Measurements from ENCODE around the gene TBC1D12.
"Not testable (repeated sequence)": the region's sequence is repeated elsewhere in the genome, so short reads cannot be mapped to it uniquely, and the experiment has no call there.

The TBC1D12 gene

DNA sequence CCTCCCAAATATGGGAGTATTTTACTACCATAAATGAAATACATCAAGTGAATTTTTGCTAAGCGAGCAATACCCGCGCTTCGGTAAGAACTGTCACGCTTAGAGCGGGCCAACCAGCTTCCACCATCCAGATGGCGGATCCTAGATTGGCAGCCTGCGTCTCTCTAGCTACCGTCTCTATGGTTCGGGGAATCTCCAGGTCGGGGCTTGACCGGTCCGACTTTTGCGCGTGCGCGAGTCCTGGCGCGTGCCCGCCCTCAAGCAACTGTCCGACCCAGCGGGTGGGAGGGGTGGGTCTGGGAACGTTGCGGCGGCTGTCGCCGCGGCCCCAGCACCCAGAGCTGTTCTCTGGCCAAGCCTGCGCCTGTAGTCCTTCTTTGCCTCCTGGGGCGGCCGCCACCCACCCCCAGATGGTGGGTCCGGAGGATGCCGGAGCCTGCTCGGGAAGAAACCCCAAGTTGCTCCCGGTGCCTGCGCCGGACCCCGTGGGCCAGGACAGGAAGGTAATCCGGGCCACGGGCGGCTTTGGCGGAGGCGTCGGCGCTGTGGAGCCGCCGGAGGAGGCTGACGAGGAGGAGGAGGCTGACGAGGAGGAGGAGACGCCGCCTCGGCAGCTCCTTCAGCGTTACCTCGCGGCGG is at the start of gene TBC1D12:
TSS of gene TBC1D12 (plus strand) at position 338 of the 639 bp plus-strand sequence. CDS start at position 411, 73 bp downstream.
- peak; percentile 58 to 97 (median 94) for DNase-seq

DNA sequence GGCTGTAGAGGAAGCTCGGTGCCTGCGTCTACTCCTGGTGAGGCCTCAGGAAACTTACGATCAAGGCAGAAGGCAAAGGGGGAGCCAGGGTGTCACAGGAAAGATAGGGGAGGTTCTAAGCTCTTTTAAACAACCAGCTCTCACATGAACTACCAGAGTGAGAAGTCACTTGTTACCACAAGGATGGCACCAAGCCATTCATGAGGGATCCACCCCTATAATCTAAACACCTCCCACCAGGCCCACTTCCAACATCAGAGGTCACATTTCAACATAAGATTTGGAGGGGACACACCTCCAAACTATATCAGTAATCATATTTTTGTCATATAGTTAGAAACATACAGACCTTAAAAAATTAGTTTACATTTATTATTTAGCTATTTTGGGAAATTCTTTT is 49.0 kb upstream of the TBC1D12 start:
- no peak for DNase-seq

DNA sequence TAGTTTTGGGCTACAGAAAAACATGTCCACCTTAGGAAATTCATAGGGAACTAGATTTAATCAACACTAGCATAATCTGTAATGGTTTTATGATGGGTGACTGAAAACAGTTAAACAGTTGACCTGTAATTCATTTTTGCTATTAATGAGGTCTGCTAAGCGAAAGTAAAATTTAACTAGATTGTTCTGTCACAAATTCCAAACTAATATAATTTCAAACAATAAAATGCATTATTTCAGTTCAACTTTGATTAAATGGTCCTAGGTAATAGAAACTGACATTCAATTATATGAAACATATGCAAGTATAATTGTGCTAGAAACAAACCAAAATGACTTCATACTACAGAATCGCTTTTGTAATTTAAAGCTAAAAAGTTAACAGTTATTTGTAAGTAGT is 46.5 kb upstream of the TBC1D12 start:
- DNase-seq: no peak

DNA sequence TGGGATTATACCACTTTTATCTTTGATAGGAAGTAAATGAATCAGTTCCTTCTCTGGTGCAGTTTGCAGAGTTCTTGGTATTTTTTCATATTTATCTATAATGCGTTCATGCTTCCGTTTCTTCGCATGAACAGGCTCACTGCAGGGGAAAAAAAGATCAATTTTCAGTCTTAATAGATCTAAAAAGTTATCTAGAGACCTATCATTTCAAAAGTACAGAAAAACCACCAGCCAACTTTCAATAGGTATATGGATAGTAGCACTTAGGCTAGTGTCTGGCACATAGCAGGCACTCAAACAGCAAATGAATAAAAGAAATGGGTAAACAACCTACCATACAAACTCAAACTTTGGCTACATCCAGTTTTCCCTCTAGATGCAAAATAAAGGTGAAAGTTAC is 45.1 kb upstream of the TBC1D12 start:
- no peak for DNase-seq

DNA sequence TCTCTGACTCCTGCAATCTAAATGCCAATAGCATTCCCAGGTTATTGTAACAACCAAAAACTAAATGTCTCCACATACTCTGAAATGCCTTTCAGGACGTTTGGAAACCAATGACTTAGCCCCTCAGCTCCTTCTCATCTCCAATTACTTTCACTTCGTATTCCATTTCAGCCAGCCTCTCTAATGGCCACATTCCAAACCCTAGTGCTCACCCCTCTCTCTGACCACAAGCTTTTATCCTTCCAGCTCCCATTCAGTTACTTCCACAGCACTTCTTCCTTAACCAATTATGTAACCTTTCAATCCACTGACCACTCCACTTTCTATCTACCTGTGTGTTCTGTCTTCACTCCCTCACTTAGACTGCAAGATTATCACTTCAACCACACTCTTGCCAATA is 43.9 kb upstream of the TBC1D12 start:
- no peak for DNase-seq

DNA sequence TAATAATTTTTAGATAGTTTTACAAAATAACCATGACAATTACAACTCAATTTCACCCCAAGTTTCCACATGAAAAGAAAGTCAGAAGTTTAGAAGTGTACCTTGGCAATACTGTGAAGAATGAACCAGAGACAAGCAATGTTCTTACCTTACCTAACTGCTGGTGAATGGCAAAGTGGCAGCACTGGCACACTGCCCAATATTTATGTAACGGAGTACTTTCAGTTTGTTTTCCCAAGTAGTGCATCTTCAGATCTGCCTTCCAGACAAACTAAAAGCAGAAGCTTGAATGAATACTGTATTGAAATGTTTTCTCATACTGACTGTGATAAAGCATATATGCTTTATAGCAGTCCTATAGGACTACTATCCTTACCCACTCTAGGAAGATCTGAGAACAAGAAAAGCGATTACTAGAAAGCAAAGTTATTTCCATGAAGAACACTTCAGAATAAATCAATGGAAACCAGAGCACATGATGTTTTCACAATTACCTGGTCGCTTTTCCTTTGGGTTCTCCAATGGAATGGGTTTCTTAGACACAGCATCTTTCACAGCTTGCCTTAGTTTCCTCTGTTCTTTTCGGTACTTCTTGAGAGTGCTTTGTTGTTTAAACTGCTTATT is 41.1 kb upstream of the TBC1D12 start:
- DNase-seq: no peak

DNA sequence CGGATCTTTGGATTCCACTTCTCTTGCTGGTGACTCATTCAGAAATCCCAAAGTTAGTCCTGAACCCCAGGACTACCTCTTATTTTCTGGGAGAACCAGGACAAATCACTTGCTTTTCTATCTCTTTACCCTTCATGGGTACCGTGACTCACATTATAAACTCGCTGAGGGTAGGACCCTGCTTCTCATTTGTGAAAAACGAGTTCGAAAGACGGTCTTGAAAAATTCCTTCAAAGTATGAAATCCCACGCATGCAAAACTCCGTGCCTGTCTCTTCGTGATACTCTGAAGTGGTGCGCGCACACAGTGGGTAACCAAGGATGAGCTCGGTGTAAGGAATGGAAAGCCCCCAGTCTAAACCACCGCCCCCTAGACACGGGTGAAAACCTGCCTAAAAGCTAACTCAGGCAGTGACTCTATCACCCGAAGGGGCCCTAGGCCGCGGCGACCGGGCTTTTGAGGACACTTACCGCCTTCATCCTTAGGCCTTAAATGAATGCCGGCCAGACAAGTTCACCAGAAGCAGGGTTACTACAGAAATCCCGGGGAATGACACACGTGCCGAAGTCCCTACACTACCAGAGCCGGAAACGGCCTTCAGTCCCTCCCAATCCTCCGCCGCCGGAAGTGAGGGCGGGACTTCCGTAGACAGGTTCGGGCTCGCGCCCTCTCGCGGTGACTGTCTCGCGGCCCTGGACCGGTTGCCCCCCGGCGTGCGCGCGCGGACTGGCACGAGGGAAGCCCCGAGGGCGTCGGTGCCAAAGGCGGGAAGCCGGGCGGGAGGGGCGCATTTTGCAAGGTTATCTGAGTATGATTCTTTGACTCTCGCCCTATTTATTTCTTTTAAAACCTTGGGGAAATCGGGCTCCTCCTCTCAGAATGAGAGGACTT is 39.7 kb upstream of the TBC1D12 start, which contains the start of gene NOC3L:
TSS of gene NOC3L (minus strand) at position 580 of the 891 bp plus-strand sequence. CDS start at position 479, 101 bp downstream.
- peak; percentile 56 to 99 (median 91) for DNase-seq

DNA sequence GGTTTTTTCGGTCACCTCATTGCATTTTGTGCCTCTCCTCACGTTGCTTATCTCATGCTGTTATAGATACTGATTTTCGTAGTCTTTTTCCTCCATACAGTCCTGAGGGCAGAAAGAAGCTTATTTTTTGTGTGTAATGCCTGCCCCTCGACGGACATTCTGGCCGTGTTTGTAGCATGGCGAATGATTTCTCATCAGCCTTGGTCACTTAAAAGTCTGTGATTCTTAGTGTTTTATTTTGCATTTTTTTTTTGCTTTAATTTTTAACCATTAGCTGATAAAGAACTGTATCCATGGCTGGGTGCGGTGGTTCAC is 39.1 kb upstream of the TBC1D12 start:
- DNase-seq: no peak

DNA sequence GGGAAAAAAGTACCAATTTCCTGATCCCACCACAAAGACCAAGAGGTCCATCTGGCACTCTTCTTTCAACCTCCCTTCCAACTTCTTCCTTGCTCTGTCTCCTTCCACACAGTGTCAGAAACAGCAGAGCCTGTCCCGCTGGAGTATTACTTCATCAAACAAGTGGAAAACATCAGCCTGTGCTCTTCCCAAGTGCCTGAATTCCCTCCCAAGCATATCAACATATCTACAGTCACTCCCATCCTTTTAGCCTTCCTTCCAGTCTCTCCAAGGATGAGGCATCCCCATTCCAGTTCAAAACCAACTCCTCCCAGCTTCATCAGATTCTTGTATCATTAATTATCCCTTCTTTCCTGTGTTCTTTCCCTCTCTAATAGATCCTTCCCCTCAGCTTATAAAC is 37.9 kb upstream of the TBC1D12 start:
- no peak for DNase-seq

DNA sequence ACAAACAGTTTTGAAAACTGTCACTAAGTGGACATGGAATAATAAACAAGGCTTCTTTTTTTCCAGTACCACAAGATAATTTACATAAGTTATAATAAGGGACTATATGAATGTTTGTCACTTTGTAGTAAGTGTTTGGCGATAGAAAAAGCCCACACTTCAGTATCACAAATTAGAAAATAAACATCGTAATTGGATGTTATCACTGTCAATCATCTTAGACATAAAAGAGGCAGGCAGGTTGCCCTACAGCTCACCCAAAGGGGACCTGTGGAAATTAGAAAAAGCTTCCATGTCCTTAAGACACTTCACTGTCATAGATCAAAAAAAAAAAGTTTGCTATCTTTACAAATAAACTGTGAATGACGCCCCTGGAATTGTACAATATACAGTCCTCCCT is 36.0 kb upstream of the TBC1D12 start:
- no peak for DNase-seq

DNA sequence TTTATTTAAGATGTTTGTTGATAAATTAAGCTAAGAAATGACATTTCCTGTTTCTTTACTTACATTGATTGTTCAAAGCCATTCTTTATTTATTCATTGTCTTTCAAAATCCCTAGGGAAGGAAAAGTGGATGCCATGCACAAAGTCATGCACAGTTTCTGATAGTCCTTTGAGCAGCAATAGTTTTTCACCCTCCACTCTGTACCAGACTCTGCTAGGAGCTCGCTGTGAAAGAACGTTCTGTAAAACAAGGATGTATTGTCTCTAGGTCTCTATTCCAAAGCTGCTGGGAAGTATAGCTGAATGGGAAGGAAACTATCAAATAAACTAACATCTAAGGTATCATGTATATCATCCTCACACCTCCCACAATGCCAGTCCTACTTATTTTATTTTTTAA is 31.8 kb upstream of the TBC1D12 start:
- peak in 17 of 58 donors; percentile 2 to 89 (median 29) for DNase-seq

DNA sequence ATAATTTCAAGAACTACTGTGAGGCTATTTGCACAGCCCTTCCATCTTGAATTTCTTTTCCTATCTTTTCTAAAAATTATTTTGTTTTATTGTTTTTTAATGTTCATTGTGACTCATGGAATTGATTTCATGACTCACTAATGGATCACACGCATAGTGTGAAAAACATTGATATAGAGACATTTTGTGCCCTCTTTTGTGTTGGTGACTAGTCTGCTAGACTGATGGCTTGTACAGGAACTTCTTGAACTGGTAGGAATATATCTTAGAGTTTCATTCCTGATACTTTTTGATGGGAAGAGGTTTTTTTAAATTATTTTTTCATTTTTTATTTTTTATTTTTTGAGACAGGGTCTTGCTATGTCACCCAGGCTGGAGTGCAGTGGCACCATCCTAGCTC is 27.0 kb upstream of the TBC1D12 start:
- no peak for DNase-seq

DNA sequence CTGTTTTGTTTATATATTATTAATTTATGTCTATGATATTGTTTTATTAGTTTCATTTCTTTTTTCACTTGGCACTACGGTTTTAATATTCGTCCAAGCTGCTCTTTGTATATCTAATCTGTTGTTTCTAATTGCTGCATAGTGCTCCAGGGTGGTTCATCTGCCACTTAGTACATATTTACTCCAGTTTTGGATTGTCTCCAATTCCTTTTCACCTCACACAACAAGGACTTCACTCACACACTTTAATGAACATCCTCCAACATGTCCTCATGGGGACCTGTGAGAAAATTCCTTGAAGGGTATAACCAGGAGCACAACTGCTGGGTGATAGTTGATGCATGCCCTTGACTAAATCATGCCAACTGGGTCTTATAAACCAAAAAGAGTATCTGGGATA is 25.5 kb upstream of the TBC1D12 start:
- DNase-seq: no peak

DNA sequence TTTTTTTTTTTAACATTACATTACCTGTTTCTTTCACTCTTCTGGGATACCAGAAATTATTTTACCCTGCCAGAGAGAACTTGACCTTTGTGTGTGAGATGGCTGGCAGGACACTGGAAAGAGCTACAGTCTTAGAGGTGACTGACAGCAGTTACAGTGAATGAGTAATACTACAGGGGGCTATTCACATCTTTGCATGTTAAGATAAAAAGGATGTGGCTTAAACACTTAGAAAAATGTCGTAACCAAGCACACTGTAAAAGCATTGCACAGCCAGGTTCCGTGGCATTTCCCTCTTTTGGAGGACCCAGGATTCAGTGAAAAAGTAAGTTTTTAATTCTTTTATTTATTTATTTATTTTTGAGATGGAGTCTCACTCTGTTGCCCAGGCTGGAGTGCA is 18.8 kb upstream of the TBC1D12 start:
- DNase-seq: no peak

DNA sequence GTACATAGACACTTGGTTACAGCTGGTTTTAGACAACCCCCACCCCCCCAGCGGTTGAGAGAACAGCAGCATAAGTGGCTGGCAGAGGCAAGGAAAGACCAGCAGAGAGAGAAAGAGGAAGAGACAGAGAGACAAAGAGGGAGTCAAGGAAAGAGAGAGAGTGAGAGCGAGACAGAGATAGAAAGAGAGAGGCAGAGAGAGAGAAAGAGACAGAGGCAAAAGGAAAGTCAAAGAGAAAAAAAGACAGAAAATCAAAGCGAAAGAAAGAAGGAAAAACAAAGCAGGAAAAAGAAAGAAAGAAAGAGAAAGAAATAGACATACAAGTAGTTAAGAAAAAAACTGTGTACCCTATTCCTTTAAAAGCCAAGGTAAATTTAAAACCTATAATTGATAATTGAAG is 16.6 kb upstream of the TBC1D12 start:
- DNase-seq: not testable (repeated sequence)

DNA sequence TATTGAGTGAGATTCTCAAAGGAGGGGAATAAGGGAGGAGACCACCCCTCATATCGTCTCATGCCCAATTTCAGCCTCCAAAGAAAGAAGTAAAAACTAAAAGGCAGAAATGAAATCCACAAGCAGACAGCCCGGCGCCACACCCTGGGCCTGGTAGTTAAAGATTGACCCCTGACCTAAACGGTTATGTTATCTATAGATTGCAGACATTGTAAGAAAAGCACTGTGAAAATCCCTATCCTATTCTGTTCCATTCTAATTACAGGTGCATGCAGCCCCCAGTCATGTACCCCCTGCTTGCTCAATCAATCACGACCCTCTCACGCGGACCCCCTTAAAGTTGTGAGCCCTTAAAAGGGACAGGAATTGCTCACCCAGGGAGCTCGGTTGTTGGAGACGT is 10.2 kb upstream of the TBC1D12 start:
- DNase-seq: not testable (repeated sequence)

DNA sequence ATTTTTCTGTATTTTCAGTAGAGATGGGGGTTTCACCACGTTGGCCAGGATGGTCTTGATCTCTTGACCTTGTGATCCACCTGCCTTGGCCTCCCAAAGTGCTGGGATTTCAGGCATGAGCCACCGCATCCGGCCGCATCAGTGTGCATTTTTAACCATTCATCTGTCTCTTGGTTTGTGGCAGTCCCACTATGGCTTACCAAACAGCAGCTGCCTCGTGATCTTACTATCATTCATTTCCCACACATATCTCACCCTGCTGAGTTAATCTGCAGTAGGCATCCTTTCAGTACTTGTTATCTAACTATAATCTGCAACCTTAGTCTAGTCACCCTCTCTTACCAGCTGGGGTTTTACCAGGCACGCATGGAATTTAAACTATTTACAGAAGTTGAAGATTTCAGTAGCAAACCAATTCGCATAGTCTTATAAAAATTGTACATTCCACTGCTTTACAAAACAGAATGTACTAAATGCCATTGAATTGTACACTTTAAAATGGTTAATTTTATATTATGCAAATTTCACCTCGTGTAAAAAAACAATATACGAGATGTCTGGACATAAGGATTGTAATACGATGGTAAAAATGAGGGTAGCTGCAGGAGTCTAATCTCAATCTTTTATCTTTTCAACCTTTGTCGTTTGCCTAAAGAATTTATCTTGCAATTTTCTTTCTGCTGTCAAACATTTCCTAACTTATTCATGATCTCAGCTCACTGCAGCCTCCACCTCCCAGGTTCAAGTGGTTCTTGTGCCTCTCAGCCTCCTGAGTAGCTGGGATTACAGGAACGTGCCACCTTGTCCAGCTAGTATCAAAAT is 4.6 kb upstream of the TBC1D12 start:
- DNase-seq: no peak

DNA sequence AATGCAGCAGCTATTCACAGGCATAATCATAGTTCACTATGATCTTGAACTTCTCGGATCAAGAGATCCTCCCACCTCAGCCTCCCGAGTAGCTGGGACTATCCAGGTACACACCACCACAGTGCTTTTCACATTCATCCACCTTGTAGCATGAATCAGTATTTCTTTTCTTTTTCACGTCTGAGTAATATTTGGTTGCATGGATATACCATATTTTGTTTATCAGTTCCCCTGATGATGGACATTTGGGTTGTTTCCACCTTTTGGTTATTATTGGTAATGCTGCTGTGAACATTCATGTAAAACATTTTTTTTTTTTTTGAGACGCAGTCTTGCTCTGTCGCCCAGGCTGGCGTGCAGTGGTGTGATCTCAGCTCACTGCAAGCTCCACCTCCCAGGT is 3.6 kb upstream of the TBC1D12 start:
- DNase-seq: no peak

DNA sequence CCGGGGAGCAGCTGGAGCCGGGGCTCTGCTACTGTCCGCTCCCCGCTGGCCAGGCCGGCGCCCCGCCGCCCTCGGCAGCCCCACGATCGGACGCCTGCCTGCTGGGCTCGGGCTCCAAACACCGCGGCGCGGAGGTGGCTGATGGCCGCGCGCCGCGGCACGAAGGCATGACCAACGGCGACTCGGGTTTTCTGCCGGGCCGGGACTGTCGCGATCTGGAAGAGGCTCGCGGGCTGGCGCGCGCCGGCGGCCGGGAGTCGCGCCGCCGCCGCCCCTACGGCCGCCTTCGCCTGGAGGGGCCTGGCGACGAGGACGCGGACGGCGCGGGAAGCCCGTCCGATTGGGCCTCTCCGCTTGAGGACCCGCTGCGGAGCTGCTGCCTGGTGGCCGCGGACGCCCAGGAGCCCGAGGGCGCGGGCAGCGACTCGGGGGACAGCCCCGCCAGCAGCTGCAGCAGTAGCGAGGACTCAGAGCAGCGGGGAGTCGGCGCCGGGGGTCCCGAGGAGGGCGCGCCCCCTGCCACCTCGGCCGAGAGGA is 570 bp downstream of the TBC1D12 start:
- peak in 21 of 58 donors; percentile 21 to 75 (median 47) for DNase-seq

DNA sequence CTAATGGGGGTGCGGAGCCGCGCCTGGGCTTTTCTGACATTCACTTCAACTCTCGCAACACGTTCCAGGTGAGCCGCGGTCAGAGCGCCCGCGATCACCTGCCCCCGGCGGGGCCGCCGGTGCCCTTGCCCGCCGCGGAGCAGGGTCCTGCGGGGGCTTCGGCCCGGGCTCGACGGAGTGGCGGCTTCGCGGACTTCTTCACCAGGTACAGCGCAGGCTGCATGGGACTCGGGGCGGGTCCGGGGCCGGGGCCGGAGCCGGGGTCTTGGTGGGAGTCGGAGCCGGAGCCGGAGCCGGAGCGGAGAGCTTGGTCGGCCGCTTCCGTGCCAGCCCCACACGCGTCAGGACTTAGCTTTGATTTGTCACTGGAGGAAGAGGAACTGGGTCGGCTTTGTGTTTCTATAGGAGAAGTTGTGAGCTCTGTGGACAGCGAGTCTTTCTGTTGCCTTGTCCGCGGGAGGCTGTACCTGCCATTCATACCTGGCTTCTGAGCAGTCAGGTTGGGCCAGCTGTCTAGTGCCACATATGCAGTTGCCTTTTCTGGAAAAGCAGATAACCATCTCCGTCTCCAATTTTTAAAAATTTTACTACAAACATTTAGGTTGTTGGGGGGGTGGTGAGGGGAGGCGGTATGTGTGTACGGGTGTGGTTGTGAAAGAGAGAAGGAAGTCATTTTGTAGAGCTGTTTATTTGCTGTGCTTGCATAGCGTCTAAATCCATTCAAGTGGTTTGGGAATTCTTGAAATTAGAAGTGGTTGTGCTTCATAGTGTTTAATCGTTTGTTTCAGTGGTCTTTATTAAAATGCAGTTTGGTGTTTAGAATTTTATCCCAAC is 1.3 kb downstream of the TBC1D12 start:
- DNase-seq: peak in 49 of 58 donors; percentile 4 to 67 (median 33)
